AG04450 (cell line): ENCODE results near the gene ACTR5. TPM values are rescaled to one million over a fixed set of nuclear protein-coding genes. Genes with fewer than 3 reads are reported as not detected.

Source experiments
- CTCF ChIA-PET: fragments of 300-600, 350-600 bp; formaldehyde crosslinking; extraction: SDS; loops from one replicate; lab custom pipeline; 2022; ENCODE audit warnings: antibody characterized with exemption, inconsistent platforms; lab: Charles Lee
- POLR2A ChIA-PET: fragments of 350-600 bp; formaldehyde crosslinking; extraction: SDS; loops from one replicate; lab custom pipeline; 2021; ENCODE audit warnings: antibody characterized with exemption, inconsistent platforms; lab: Yijun Ruan, JAX
- DNase-seq: peaks from one replicate; pipeline ENCODE4 v3.0.0-alpha.2; 2011; ENCODE audit warnings: low read depth, low spot score
- H3K27ac ChIP-seq: one replicate; pipeline ENCODE4 v1.5.1; 2012; ENCODE audit warnings: low read depth, low read length, control low read depth
- H3K27me3 ChIP-seq: one replicate; pipeline ENCODE4 v1.6.0; 2012; ENCODE audit warnings: low read length; ENCODE audit not compliant: control insufficient read depth, insufficient read depth
- H3K4me3 ChIP-seq: 2 replicates; pipeline ENCODE4 v1.5.1; 2011; ENCODE audit warnings: mild to moderate bottlenecking, low read depth, low read length, control low read depth
- H3K9me3 ChIP-seq: 2 replicates; pipeline ENCODE4 v1.5.1; 2012; ENCODE audit warnings: low read length; ENCODE audit not compliant: control insufficient read depth, insufficient read depth
- polyA plus RNA-seq: library from polyadenylated mRNA; depleted of rRNA; stranded (reverse); fragments of >200 nt; gene quantifications from 2 replicates; pipeline ENCODE4 v1.2.3, GENCODE V29; 2011
- TF ChIP-seq, protein P1 (sequence below): IDR thresholded peaks from 2 replicates; pipeline ENCODE4 v1.5.1; 2011; ENCODE audit warnings: low read depth, low read length, control low read depth, inconsistent platforms

The ACTR5 gene
- polyA plus RNA-seq, 1 experiment = 6.1 TPM

DNA sequence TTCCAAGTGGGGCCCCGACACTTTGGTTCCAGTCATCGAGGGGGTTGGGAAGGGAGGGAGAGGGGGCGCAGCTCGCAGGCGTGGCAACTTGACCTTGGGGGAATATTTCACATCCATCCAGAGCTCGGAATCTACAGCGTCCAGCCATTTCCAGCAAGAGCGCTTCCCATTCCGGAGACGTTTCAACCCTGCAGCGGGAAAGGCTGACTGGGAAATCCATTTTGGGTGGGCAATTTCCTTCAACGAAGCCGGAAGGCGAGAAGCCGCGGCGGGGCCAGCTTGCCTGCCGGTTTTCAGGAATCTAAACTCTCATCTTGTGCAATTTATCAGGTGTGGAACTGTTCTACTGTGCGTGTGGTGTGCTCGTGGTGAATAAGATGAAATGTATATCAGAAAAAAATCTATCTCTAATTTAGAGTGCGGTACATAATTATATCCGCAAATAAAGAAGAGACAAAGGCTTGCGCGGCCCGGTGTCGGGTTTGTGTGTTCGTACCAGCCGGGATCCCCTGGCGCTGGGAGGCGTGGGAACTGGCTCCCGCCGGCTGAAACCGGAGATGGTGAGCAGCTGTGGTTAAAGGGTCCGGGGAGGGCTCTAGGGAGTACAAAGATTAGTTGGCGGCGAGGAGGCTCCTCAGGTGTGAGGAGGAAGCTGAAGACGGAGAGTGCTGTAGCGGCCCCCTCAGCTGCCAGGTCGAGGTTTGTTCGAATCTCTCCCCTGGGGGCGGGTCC, 19.2 kb upstream of the ACTR5 start:
- Histone ChIP-seq H3K9me3 (peaks cover 29% of the 10 kb centered on the region; the same call in 1 of the 2 replicates), H3K4me3 (no peak overlapping the region), H3K27me3 (peaks cover 88% of the 10 kb centered on the region), H3K27ac (no peak overlapping the region)
- TF ChIP-seq, protein P1, sequence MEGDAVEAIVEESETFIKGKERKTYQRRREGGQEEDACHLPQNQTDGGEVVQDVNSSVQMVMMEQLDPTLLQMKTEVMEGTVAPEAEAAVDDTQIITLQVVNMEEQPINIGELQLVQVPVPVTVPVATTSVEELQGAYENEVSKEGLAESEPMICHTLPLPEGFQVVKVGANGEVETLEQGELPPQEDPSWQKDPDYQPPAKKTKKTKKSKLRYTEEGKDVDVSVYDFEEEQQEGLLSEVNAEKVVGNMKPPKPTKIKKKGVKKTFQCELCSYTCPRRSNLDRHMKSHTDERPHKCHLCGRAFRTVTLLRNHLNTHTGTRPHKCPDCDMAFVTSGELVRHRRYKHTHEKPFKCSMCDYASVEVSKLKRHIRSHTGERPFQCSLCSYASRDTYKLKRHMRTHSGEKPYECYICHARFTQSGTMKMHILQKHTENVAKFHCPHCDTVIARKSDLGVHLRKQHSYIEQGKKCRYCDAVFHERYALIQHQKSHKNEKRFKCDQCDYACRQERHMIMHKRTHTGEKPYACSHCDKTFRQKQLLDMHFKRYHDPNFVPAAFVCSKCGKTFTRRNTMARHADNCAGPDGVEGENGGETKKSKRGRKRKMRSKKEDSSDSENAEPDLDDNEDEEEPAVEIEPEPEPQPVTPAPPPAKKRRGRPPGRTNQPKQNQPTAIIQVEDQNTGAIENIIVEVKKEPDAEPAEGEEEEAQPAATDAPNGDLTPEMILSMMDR = no peak
- DNase-seq = no peak
- POLR2A ChIA-PET = no interaction called here
- CTCF ChIA-PET = interaction anchor here (1.3 kb wide), 1 partner anchor 10 kb away, joined by 3 read pairs; no protein-coding TSS in a partner anchor

DNA sequence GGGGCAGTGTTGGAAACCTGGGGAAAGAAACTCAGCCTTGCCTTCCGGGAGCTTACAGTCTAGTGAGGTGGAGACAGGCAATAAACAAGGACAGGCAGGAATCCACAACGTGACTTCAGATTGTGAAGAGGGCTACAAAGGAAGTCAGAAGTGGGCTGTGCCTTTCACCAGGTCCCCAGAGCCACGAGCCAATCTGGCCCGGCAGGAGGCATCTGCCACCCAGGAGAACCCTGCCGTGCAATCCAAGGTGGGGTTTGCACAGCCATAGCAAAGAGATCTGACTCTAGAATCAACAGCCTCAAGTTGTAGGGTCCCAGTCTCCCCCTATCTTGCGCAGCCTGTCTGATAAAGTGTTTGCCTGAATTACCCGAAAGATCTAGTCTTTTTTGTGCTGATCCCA, 18.5 kb upstream of the ACTR5 start:
- no peak overlapping the region for H3K27ac ChIP-seq
- peaks cover 86% of the 10 kb centered on the region for H3K27me3 ChIP-seq
- CTCF ChIA-PET = interaction anchor here (1.3 kb wide), 1 partner anchor 11 kb away, joined by 3 read pairs; no protein-coding TSS in a partner anchor
- no peak overlapping the region for H3K4me3 ChIP-seq
- no peak for DNase-seq
- H3K9me3 ChIP-seq = peaks cover 26% of the 10 kb centered on the region; the same call in 1 of the 2 replicates
- POLR2A ChIA-PET = no interaction called here
- TF ChIP-seq, protein P1 = no peak

GRCh38 chr20:38730167-38730988, 17.9 kb upstream of the ACTR5 start:
- H3K27ac ChIP-seq = no peak overlapping the region
- H3K9me3 ChIP-seq = peaks cover 23% of the 10 kb centered on the region; the same call in 1 of the 2 replicates
- CTCF ChIA-PET = interaction anchor here (0.8 to 1.3 kb wide), 6 partner anchors 13 to 45 kb away, joined by 3 to 6 read pairs (median 4); no protein-coding TSS in a partner anchor
- no peak for DNase-seq
- TF ChIP-seq, protein P1 = no peak
- H3K4me3 ChIP-seq = no peak overlapping the region
- POLR2A ChIA-PET = no interaction called here
- H3K27me3 ChIP-seq = peaks cover 80% of the 10 kb centered on the region

GRCh38 chr20:38730989-38731737, 17.1 kb upstream of the ACTR5 start:
- ChIA-PET CTCF (interaction anchor here (0.8 to 2.1 kb wide), 7 partner anchors 12 to 46 kb away, joined by 3 to 7 read pairs (median 4); no protein-coding TSS in a partner anchor), POLR2A (no interaction called here)
- Histone ChIP-seq H3K27me3 (peaks cover 77% of the 10 kb centered on the region), H3K4me3 (peak overlapping the region; percentile 32), H3K9me3 (peaks cover 18% of the 10 kb centered on the region; the same call in 1 of the 2 replicates), H3K27ac (no peak overlapping the region)
- TF ChIP-seq, protein P1 = peak; percentile 89
- no peak for DNase-seq
